Endothelial cell of umbilical vein (primary cell): ENCODE measurements around the gene RGS9. TPM values are rescaled to one million over a fixed set of nuclear protein-coding genes. Genes with fewer than 3 reads are reported as not detected.

Experiments used
- BruUV-seq: library from RNA; stranded (reverse); fragments of 400-500 nt; replicated peaks from 2 replicates; lab custom pipeline; 2021; lab: Mats Ljungman, UMichigan
- CTCF ChIA-PET: fragments of 300-600, 350-600 bp; sonication (Branson Sonifier 250); formaldehyde crosslinking; loops from one replicate; lab custom pipeline; 2021; ENCODE audit warnings: antibody characterized with exemption, inconsistent platforms; lab: Charles Lee
- POLR2A ChIA-PET: fragments of 300-600, 350-600 bp; sonication (Branson Sonifier 250); formaldehyde crosslinking; loops from one replicate; lab custom pipeline; 2021; ENCODE audit warnings: antibody characterized with exemption, inconsistent platforms; lab: Charles Lee
- DNase-seq: peaks from one replicate; pipeline ENCODE4 v3.0.0-alpha.2; 2011; ENCODE audit warnings: low read depth, low spot score
- FAIRE-seq: peaks from 2 replicates; lab custom pipeline; 2011; peaks lifted over from hg19 to GRCh38; lab: Jason Lieb, UNC
- H2AFZ ChIP-seq: 2 replicates; pipeline ENCODE4 v1.6.0; 2012; ENCODE audit warnings: low read depth, low read length, control low read depth, inconsistent platforms
- H3K27ac ChIP-seq: 2 replicates; pipeline ENCODE4 v1.5.1; 2011; ENCODE audit warnings: low read depth, mild to moderate bottlenecking, control low read depth, low read length, moderate library complexity; ENCODE audit not compliant: insufficient read depth
- H3K27me3 ChIP-seq, 2 experiments: 2 replicates each; pipeline versions ENCODE4 v1.6.0 to v1.6.1; 2011; ENCODE audit warnings: low read length in 2 of 2, mixed read lengths in 1 of 2; ENCODE audit not compliant: control insufficient read depth in 2 of 2, insufficient read depth in 2 of 2
- H3K36me3 ChIP-seq, 2 experiments: 2 replicates in 1 of 2; 3 replicates in 1 of 2; pipeline ENCODE4 v1.5.1; 2011; ENCODE audit warnings: low read length in 2 of 2, mild to moderate bottlenecking in 1 of 2, moderate library complexity in 1 of 2; ENCODE audit not compliant: control insufficient read depth in 2 of 2, insufficient read depth in 2 of 2; ENCODE audit errors: extremely low read depth in 1 of 2
- H3K4me1 ChIP-seq: 3 replicates; pipeline ENCODE4 v1.5.1; 2011; ENCODE audit warnings: mild to moderate bottlenecking, low read length; ENCODE audit not compliant: control insufficient read depth, insufficient read depth; ENCODE audit errors: extremely low read depth
- H3K4me2 ChIP-seq: 2 replicates; pipeline ENCODE4 v1.6.1; 2011; ENCODE audit warnings: low read length, control low read depth, mixed read lengths; ENCODE audit not compliant: insufficient read depth
- H3K4me3 ChIP-seq, 3 experiments: fragments of 200-600 bp in 1 of 3; sonication (generic), shearing (Covaris generic) in 1 of 3; replicated peaks in 1 of 3; 2 replicates each; pipeline ENCODE4 v1.5.1; 2011 to 2016; ENCODE audit warnings: control low read depth in 3 of 3, low read length in 3 of 3, mild to moderate bottlenecking in 2 of 3, inconsistent platforms in 1 of 3, low read depth in 1 of 3, moderate library complexity in 1 of 3; ENCODE audit not compliant: insufficient read depth in 1 of 3
- H3K79me2 ChIP-seq: 2 replicates; pipeline ENCODE4 v1.6.0; 2012; ENCODE audit warnings: low read length, inconsistent platforms; ENCODE audit not compliant: control insufficient read depth, insufficient read depth
- H3K9ac ChIP-seq: replicated peaks from 2 replicates; pipeline ENCODE3; 2011; ENCODE audit warnings: low read length, control low read depth; ENCODE audit not compliant: insufficient read depth; ENCODE audit errors: extremely low read depth
- H3K9me1 ChIP-seq: replicated peaks from 3 replicates; pipeline ENCODE4 v1.6.0; 2011; ENCODE audit warnings: mild to moderate bottlenecking, low read length; ENCODE audit not compliant: control insufficient read depth, insufficient read depth; ENCODE audit errors: extremely low read depth
- H3K9me3 ChIP-seq: replicated peaks from 2 replicates; pipeline ENCODE4 v1.5.1; 2012; ENCODE audit warnings: low read length, inconsistent platforms; ENCODE audit not compliant: control insufficient read depth, insufficient read depth
- H4K20me1 ChIP-seq: replicated peaks from 2 replicates; pipeline ENCODE3; 2011; ENCODE audit warnings: mild to moderate bottlenecking, low read length; ENCODE audit not compliant: control insufficient read depth, insufficient read depth; ENCODE audit errors: extremely low read depth
- CTCF ChIP-seq, 2 donors: IDR thresholded peaks; 1 replicate in 1 of 2; 2 replicates in 1 of 2; pipeline ENCODE4 v1.5.1; 2011; ENCODE audit warnings: low read length in 2 of 2, mild to moderate bottlenecking in 2 of 2, moderate library complexity in 2 of 2, control low read depth in 1 of 2, inconsistent platforms in 1 of 2, low read depth in 1 of 2; ENCODE audit not compliant: insufficient read depth in 1 of 2; ENCODE audit errors: extremely low read depth in 1 of 2
- EZH2 ChIP-seq: IDR thresholded peaks from 2 replicates; pipeline ENCODE4 v1.6.1; 2012; ENCODE audit warnings: borderline replicate concordance, low read depth, mild to moderate bottlenecking, moderate library complexity, low read length, inconsistent platforms; ENCODE audit not compliant: severe bottlenecking
- FOS ChIP-seq: IDR thresholded peaks from 2 replicates; pipeline ENCODE4 v1.6.1; 2011; ENCODE audit warnings: mild to moderate bottlenecking, low read length, moderate library complexity, borderline replicate concordance; ENCODE audit not compliant: insufficient read depth
- GATA2 ChIP-seq: IDR thresholded peaks from 2 replicates; pipeline ENCODE4 v1.7.0; 2011; ENCODE audit warnings: low read depth, mild to moderate bottlenecking, moderate library complexity, mixed read lengths, low read length; ENCODE audit not compliant: insufficient read length, insufficient read depth
- JUN ChIP-seq: IDR thresholded peaks from 2 replicates; pipeline ENCODE4 v1.6.1; 2011; ENCODE audit warnings: borderline replicate concordance, low read depth; ENCODE audit not compliant: insufficient read length, insufficient read depth
- MAX ChIP-seq: IDR thresholded peaks from 2 replicates; pipeline ENCODE4 v1.6.1; 2011; ENCODE audit not compliant: insufficient read depth, insufficient read length
- MYC ChIP-seq: IDR thresholded peaks from one replicate; pipeline ENCODE4 v1.6.1; 2011; ENCODE audit warnings: mild to moderate bottlenecking, low read depth, low read length
- POLR2A ChIP-seq: IDR thresholded peaks from 2 replicates; pipeline ENCODE4 v1.6.1; 2012; ENCODE audit warnings: low read depth, mild to moderate bottlenecking, control low read depth, low read length
- POLR2AphosphoS5 ChIP-seq: IDR thresholded peaks from 2 replicates; pipeline ENCODE4 v1.6.1; 2012; ENCODE audit warnings: low read depth, mild to moderate bottlenecking, control low read depth, low read length, moderate library complexity; ENCODE audit not compliant: insufficient read depth
- dilution Hi-C: fragments of 300-500 bp; cut with MboI; formaldehyde crosslinking; loops from one replicate; pipeline ENCODE4 v1.15.0; 2019; ENCODE audit warnings: low sequenced_read_pairs; ENCODE audit not compliant: extremely low pct_ligation_motif_present
- intact Hi-C: fragments of 100-400 bp; cut with micrococcal nuclease; formaldehyde crosslinking; loops from one replicate; pipeline ENCODE4 v1.10.0; 2022
- polyA plus RNA-seq, 4 experiments: library from polyadenylated mRNA; depleted of rRNA in 3 of 4; stranded (reverse) in 3 of 4; unstranded in 1 of 4; fragments of >200 nt; gene quantifications; 2 replicates each; pipeline versions ENCODE4 v1.2.1 to v1.2.3, GENCODE V29; 2011 to 2012; ENCODE audit warnings: missing spikeins in 1 of 4
- total RNA-seq: library from RNA; stranded (reverse); gene quantifications from 2 replicates; pipeline ENCODE4 v1.2.3, GENCODE V29; 2021

Gene RGS9
- total and polyA plus RNA-seq, 2 donors (not counting 3 experiments of a cell fraction or from before 2014, with no cell fraction given), result 0.61 to 1.4 TPM

- Histone ChIP-seq H3K79me2 (no peaks in the 10 kb centered on the region), H3K27me3 (peaks cover 3 to 12% of the 10 kb centered on the region in 2 experiments), H3K4me2 (no peak overlapping the region), H3K9me1 (no peaks in the 10 kb centered on the region), H3K36me3 (no peaks in the 10 kb centered on the region), H3K9ac (no peak overlapping the region), H3K9me3 (no peaks in the 10 kb centered on the region), H3K27ac (no peak overlapping the region), H3K4me3 (no peak overlapping the region), H2AFZ (no peak overlapping the region), H3K4me1 (no peaks in the 10 kb centered on the region), H4K20me1 (no peaks in the 10 kb centered on the region)
- ChIA-PET POLR2A (no interaction called here), CTCF (interaction anchor here (1.1 to 2.2 kb wide), 5 partner anchors 15 to 911 kb away, joined by 3 to 5 read pairs (median 4); no protein-coding TSS in a partner anchor)
- dilution Hi-C loops (no loop called here), intact Hi-C loops (no loop called here)
- FAIRE-seq (peak; percentile 64), DNase-seq (no peak)
- TF ChIP-seq CTCF (IDR thresholded peaks at IDR 0.05; ENCODE audit: extremely low read depth in 1 of 2, insufficient read depth in 1 of 2, low read depth in 1 of 2, low read length in 2 of 2), result no peak
- BruUV-seq, result no TSS peak
These were observed 117.0 kb downstream of the RGS9 start for GRCh38 chr17:65254166-65254565.

GRCh38 chr17:65259281-65259680, 122.1 kb downstream of the RGS9 start:
- Histone ChIP-seq H3K79me2 (no peaks in the 10 kb centered on the region), H3K27ac (no peak overlapping the region), H4K20me1 (no peaks in the 10 kb centered on the region), H2AFZ (no peak overlapping the region), H3K36me3 (no peaks in the 10 kb centered on the region), H3K4me1 (peaks cover 15% of the 10 kb centered on the region), H3K9me1 (no peaks in the 10 kb centered on the region), H3K4me3 (no peak overlapping the region), H3K27me3 (peaks cover 1 to 3% of the 10 kb centered on the region in 2 experiments), H3K4me2 (no peak overlapping the region), H3K9ac (no peak overlapping the region), H3K9me3 (no peaks in the 10 kb centered on the region)
- BruUV-seq, result no TSS peak
- dilution Hi-C loops (no loop called here), intact Hi-C loops (no loop called here)
- DNase-seq, result no peak
- ChIA-PET POLR2A (no interaction called here), CTCF (no interaction called here)
- FAIRE-seq, result no peak
- no peak for TF ChIP-seq GATA2
- TF ChIP-seq POLR2AphosphoS5, result no peak
- no peak for TF ChIP-seq FOS
- TF ChIP-seq EZH2, result no peak
- no peak for TF ChIP-seq MYC
- no peak for TF ChIP-seq CTCF (IDR thresholded peaks at IDR 0.05; ENCODE audit: extremely low read depth in 1 of 2, insufficient read depth in 1 of 2, low read depth in 1 of 2, low read length in 2 of 2)
- no peak for TF ChIP-seq POLR2A
- TF ChIP-seq JUN, result no peak
- TF ChIP-seq MAX, result no peak
